ENCODE data around the gene ZNF503.

ZNF503 gene

GRCh38 chr10:75405598-75406461 is 4.3 kb upstream of the ZNF503 start:
- DNase-seq = no peak

DNA sequence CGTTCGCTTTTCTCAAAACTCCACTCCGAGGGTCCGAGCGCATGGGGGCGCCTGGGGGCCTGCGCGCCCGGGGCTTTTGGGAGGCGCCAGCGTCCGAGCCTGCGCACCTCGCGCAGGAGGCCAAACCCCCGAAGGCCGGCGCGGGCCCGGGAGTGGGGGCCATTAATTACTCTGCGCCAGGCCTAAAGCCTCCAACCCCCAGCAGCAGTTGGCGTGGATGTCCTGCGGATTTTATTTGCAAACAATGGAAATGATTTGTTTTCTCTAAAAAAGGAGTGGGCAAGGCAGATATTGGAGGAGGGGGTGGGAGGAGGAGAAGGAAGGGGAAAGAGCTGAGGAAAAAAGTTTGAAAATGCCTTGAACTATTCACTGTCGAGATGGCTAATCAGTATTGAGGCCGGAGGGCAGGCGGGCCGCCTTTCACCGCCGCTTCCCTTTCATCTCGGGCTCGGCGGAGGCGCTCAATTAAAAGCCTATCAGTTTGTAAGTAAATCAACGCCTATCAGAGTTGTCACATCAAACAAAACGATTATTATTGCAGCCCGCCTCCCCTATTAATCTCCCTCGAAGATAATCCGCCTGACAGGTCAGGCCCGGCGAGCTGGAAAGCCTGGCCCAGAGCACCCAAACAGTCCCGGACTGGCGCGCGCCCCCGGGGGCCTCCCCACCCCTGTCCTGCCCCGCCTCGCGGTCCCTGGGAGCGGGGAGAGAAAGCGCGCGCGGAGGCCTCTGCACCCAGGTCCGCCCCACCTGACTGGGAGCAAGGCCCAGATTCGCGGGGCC is 3.4 kb upstream of the ZNF503 start:
- DNase-seq = no peak

DNA sequence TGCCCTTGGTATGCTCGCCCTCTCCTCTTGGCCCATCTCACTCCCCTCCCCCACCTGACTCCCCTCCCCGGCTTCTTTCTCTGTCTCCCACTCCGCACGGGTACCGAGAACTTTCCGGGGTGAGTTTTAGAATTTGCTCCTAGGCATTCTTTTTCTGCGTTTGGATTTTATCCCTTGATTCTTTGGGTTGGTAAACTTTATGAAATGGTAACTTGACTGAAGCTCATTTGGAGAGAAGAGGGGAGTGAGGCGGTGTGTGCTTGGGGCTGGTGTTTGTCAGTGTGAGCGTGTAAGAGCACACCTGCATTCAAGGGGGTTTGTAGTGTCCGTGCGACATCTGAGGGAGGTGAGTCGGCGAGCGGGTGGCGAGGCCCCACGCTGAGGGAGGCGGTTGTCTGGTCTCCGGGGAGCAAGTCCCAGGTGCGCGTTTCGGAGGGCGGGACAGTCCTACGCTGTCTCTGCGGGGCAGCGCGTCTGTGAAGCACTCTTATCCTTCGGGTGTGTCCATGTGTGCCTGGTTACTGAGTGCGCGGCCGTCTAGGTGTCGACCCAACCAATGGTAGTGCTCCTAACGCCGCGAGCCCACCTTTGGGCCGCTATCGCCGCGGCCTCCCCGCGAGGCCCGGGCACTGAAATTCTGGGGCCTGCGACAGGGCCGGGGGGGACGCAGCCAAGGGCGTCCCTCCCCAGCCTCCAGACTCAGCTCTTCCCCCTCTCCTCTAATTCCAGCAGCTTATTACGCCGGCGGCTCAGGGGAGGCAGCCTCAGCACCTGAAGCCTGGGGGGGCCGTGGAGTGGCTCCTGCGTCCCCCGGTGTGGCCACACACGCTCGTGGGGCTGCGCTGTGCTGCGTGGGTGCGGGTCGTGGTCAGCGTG is 2.6 kb upstream of the ZNF503 start:
- DNase-seq = peak in 1 of 2 experiments; percentile 28

- peak in 1 of 2 experiments; percentile 23 for DNase-seq
Observed at GRCh38 chr10:75403144-75403938, 1.8 kb upstream of the ZNF503 start.

GRCh38 chr10:75402486-75403143 is 1.1 kb upstream of the ZNF503 start:
- peak in 1 of 2 experiments; percentile 34 for DNase-seq

GRCh38 chr10:75400771-75401568 is 594 bp downstream of the ZNF503 start:
- DNase-seq = peak; percentile 39 to 43

DNA sequence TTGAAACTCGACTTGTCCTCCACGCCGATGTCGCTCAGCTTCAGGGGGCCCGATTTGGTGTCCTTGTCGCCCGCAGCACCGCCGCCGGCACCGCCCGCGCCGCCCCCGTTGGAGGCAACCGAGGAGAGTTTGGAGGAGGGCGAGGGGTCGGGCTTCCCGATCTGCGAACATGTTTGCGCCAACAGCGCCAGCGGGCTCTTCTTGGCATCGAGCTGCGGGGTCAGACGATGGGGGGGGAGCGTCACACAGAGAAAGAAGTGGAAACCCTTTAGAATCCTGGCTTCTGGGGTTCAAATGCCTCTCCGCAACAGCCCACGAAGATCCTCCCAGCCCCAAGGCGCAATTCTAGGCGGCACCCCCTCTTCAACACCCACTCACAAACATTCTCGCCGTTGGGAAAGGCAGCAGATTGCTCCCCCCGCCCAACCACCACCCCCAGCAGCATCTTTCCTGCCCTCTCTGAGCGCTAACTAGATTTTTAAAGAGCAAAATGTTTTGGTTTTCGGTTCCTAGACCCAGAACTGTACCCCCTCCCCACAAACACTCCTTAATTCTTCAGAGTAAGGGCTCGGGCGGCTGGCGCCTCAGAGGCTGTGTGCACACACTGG is 1.3 kb downstream of the ZNF503 start:
- DNase-seq = no peak

DNA sequence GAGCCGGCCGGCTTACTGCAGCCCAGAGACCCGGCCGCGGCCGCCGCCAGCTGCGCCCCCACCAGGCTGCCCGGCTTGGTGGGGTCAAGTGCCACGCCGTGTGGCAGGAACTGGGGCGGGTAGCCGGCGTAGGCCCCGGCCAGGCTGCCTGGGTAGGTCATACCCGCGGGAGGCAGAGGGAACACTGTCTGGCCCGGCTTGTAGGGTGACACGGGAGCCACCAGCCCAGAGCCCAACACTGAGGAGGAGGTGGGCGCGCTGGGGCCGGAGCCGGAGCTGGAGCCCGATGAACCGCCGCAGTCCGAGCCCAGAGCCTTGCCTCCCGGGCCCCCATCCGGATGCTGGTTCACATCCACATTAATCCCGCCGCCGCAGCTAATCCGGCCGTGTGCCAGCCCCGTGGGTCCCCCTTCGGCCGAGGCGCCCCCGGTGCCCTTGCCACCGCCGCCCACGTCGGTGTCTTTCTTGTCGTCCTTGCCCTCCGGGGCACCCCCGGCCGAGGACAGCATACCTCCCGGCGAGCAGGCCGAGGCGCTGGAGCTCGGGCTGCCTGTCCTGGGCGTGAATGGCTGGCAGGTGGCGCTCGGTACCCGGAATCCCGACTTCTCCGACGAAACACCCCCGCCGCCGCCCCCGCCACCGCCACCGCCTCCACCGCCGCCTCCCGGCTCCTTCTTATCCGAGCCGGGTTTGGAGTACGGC is 2.0 kb downstream of the ZNF503 start:
- DNase-seq = peak; percentile 52 to 68

DNA sequence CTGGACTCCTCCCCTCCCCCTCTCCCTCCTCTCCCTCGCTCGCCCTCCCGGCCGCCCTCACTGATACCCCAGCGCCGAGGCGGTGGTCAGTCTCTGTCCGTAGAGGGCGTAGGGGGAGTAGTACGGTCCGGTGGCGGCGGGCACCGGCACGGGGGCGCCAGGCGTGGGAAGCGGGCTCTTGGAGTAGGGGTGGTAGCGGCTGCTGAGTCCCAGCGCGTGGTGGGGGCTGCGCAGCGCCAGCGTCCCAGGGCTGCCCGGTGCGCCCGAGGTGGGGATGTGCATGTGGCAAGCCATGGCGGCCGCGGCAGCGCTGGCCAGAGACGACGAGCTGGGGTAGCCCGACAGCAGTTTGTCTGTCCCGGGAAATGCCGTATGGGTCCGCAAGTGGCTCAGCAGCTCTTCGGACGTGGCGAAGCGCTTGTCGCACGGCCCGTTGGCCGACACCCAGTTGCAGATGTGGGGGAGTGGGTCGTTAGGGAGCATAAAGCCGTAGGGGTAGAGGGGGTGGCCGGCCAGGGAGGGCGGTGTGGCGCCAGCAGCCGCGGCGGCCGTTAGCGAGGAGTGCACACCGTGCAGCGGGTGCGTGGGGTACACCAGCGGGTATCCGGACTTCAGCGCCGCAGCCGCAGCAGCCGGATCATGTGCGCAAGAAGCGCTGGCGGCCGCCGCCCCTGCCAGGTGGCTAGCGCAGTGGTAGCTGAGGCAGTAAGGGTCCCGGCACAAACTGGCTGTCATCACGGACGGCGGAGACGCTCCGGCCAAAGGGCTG is 2.7 kb downstream of the ZNF503 start:
- no peak for DNase-seq

GRCh38 chr10:75398200-75398691 is 3.3 kb downstream of the ZNF503 start:
- DNase-seq = no peak

DNA sequence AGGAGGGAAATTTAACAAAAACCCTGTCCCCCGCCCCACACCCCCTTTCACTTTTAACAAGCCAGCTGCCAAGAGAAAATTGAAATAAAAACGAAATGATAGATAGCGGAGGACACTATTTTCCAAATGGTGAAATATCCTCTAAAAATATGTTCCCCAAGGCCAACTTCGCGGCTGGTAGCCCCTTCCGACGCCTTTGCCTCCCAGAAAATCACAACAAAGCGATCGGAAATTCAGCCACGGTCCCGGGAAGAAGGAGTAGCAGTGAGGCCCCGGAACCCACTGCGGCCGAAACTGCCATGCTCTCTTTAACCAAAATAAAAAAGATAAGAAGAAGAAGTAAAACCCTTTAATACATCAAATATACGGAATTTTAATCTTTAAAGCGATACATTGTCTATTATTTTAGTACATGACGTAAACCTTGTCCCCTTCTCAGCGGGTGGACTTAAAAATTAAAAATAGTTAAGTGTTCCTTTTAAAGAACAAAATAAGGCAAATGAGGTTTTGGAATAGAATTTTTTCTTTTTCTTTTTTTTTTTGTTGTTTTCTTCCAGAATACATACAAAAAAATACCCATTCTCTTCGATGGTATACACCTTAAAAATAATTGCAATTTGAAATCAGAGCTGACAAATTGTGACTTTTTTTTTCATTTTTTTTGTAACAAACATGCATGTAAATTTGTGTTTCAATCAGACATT is 3.9 kb downstream of the ZNF503 start:
- DNase-seq = no peak

GRCh38 chr10:75396631-75397495 is 4.7 kb downstream of the ZNF503 start:
- DNase-seq = no peak

- peak in 1 of 2 experiments; percentile 23 for DNase-seq
Observed at GRCh38 chr10:75395932-75396630, 5.5 kb downstream of the ZNF503 start.

GRCh38 chr10:75395066-75395931 is 6.3 kb downstream of the ZNF503 start:
- peak; percentile 50 to 63 for DNase-seq

DNA sequence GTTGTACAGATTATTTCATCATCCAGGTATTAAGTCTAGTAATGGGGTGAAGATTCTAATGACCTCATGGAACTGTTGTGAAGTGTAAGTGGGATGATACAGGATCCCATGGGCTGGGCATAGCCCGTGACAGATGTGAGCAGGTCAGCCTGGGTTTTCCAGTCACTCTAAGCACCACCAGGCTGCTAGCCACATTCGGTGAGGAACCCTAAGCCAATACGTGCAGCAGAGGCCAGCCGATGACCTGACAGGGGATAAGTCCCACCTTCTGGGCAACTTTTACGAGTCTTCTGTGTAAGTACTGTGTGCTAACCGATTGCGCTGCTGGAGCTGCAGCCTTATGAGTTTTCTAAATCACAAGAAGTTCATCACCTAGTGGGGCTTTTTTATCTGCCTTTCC is 7.3 kb downstream of the ZNF503 start:
- DNase-seq = no peak

All from activated T-cell treated with anti-CD3 and anti-CD28 coated beads, Interleukin-2, amount 50 U/mL, for 48 hours (primary cell).